ENCODE data around the gene TSPAN2. TPM values are rescaled to one million over a fixed set of nuclear protein-coding genes. Genes with fewer than 3 reads are reported as not detected.

TSPAN2 gene
- total RNA-seq, 1 experiment from 2014 or later = 6.8 TPM

- H3K36me3 Mint-ChIP-seq (ENCODE audit: insufficient read depth, unreplicated experiment) = no peaks in the 10 kb centered on the region
- DNase-seq = no peak
- H3K4me3 Mint-ChIP-seq (ENCODE audit: unreplicated experiment) = no peak overlapping the region
- peaks cover 8% of the 10 kb centered on the region for H3K4me1 Mint-ChIP-seq (ENCODE audit: low read depth, unreplicated experiment)
- intact Hi-C loops (cut with micrococcal nuclease; ENCODE audit: unreplicated experiment) = no loop called here
- no peak overlapping the region for H3K27ac Mint-ChIP-seq (ENCODE audit: unreplicated experiment)
- no peaks in the 10 kb centered on the region for H3K27me3 Mint-ChIP-seq (ENCODE audit: insufficient read depth, unreplicated experiment)
- no peaks in the 10 kb centered on the region for H3K9me3 Mint-ChIP-seq (ENCODE audit: unreplicated experiment)
- H3K9me3 ChIP-seq = no peaks in the 10 kb centered on the region
- TF ChIP-seq CTCF (IDR thresholded peaks at IDR 0.05; ENCODE audit: insufficient read depth in 1 of 2, low read depth in 1 of 2, low read length in 1 of 2, severe bottlenecking in 1 of 2, unreplicated experiment in 1 of 2) = no peak
- H3K4me3 ChIP-seq (ENCODE audit: low read depth, low read length) = no peak overlapping the region
- H3K27me3 ChIP-seq (replicated peaks; ENCODE audit: control insufficient read depth, insufficient read depth, low read length) = no peaks in the 10 kb centered on the region
- H3K36me3 ChIP-seq (ENCODE audit: control insufficient read depth, insufficient read depth, low read length) = no peaks in the 10 kb centered on the region
- BruUV-seq (replicated peaks) = no TSS peak
- H3K4me1 ChIP-seq = peaks cover 7% of the 10 kb centered on the region
- CTCF ChIA-PET = no interaction called here
- POLR2A ChIA-PET = no interaction called here
Observed at GRCh38 chr1:115063228-115063901, 25.9 kb downstream of the TSPAN2 start.

GRCh38 chr1:115062542-115063004 is 26.7 kb downstream of the TSPAN2 start:
- ChIA-PET POLR2A (no interaction called here), CTCF (no interaction called here)
- peak in 1 of 2 experiments; percentile 36 for DNase-seq
- TF ChIP-seq CTCF (IDR thresholded peaks at IDR 0.05; ENCODE audit: insufficient read depth in 1 of 2, low read depth in 1 of 2, low read length in 1 of 2, severe bottlenecking in 1 of 2, unreplicated experiment in 1 of 2) = no peak
- H3K27ac Mint-ChIP-seq (ENCODE audit: unreplicated experiment) = no peak overlapping the region
- Histone ChIP-seq H3K4me3 (ENCODE audit: low read depth, low read length) (no peak overlapping the region), H3K36me3 (ENCODE audit: control insufficient read depth, insufficient read depth, low read length) (no peaks in the 10 kb centered on the region), H3K27me3 (replicated peaks; ENCODE audit: control insufficient read depth, insufficient read depth, low read length) (no peaks in the 10 kb centered on the region), H3K9me3 (no peaks in the 10 kb centered on the region), H3K4me1 (peaks cover 8% of the 10 kb centered on the region)
- H3K4me3 Mint-ChIP-seq (ENCODE audit: unreplicated experiment) = no peak overlapping the region
- no peaks in the 10 kb centered on the region for H3K27me3 Mint-ChIP-seq (ENCODE audit: insufficient read depth, unreplicated experiment)
- no peaks in the 10 kb centered on the region for H3K9me3 Mint-ChIP-seq (ENCODE audit: unreplicated experiment)
- BruUV-seq (replicated peaks) = no TSS peak
- peaks cover 8% of the 10 kb centered on the region for H3K4me1 Mint-ChIP-seq (ENCODE audit: low read depth, unreplicated experiment)
- H3K36me3 Mint-ChIP-seq (ENCODE audit: insufficient read depth, unreplicated experiment) = no peaks in the 10 kb centered on the region
- intact Hi-C loops (cut with micrococcal nuclease; ENCODE audit: unreplicated experiment) = no loop called here

- H3K4me1 Mint-ChIP-seq (ENCODE audit: low read depth, unreplicated experiment) = peaks cover 8% of the 10 kb centered on the region
- H3K36me3 ChIP-seq (ENCODE audit: control insufficient read depth, insufficient read depth, low read length) = no peaks in the 10 kb centered on the region
- ChIA-PET POLR2A (no interaction called here), CTCF (no interaction called here)
- BruUV-seq (replicated peaks) = no TSS peak
- H3K27ac Mint-ChIP-seq (ENCODE audit: unreplicated experiment) = no peak overlapping the region
- H3K4me3 ChIP-seq (ENCODE audit: low read depth, low read length) = no peak overlapping the region
- no peaks in the 10 kb centered on the region for H3K9me3 Mint-ChIP-seq (ENCODE audit: unreplicated experiment)
- H3K4me3 Mint-ChIP-seq (ENCODE audit: unreplicated experiment) = no peak overlapping the region
- H3K27me3 Mint-ChIP-seq (ENCODE audit: insufficient read depth, unreplicated experiment) = no peaks in the 10 kb centered on the region
- TF ChIP-seq CTCF (IDR thresholded peaks at IDR 0.05; ENCODE audit: insufficient read depth in 1 of 2, low read depth in 1 of 2, low read length in 1 of 2, severe bottlenecking in 1 of 2, unreplicated experiment in 1 of 2) = no peak
- H3K4me1 ChIP-seq = peaks cover 24% of the 10 kb centered on the region
- intact Hi-C loops (cut with micrococcal nuclease; ENCODE audit: unreplicated experiment) = no loop called here
- H3K9me3 ChIP-seq = no peaks in the 10 kb centered on the region
- no peaks in the 10 kb centered on the region for H3K36me3 Mint-ChIP-seq (ENCODE audit: insufficient read depth, unreplicated experiment)
- H3K27me3 ChIP-seq (replicated peaks; ENCODE audit: control insufficient read depth, insufficient read depth, low read length) = no peaks in the 10 kb centered on the region
- DNase-seq = no peak
Observed at GRCh38 chr1:115060501-115060900, 28.8 kb downstream of the TSPAN2 start.
